GM12878 (cell line): ENCODE results near the gene MCM5. TPM values are rescaled to one million over a fixed set of nuclear protein-coding genes. Genes with fewer than 3 reads are reported as not detected.
A peak's percentile ranks its signal among the peaks of the same experiment; 100 is the strongest.

ENCODE experiments used
- ATAC-seq: fragments of 200-7000 bp; cut with Tn5 transposase; 3 replicates; pipeline ENCODE4 v1.9.1; 2020; ENCODE audit warnings: mild to moderate bottlenecking, moderate library complexity
- BruUV-seq: library from RNA; stranded (reverse); fragments of 400-500 nt; replicated peaks from 2 replicates; lab custom pipeline; 2021; lab: Mats Ljungman, UMichigan
- CTCF ChIA-PET: fragments of 300-600 bp; sonication (Branson Sonifier 250); formaldehyde crosslinking; extraction: SDS; loops from one replicate; lab custom pipeline; 2021; ENCODE audit warnings: inconsistent platforms; lab: Yijun Ruan, JAX
- POLR2A ChIA-PET: fragments of 350-600 bp; formaldehyde crosslinking; extraction: SDS; loops from one replicate; lab custom pipeline; 2021; ENCODE audit warnings: inconsistent platforms; lab: Charles Lee
- RAD21 ChIA-PET: fragments of 300-600 bp; sonication (Branson Sonifier 250); formaldehyde crosslinking; loops from one replicate; lab custom pipeline; 2023; ENCODE audit warnings: antibody characterized with exemption; ENCODE audit not compliant: unreplicated experiment; lab: Charles Lee
- SMC1A ChIA-PET: fragments of 300-600 bp; sonication (Branson Sonifier 250); formaldehyde crosslinking; loops from one replicate; lab custom pipeline; 2023; ENCODE audit not compliant: unreplicated experiment, uncharacterized antibody; lab: Charles Lee
- DNase-seq: peaks from one replicate; pipeline ENCODE4 v3.0.0-alpha.2; 2011; ENCODE audit warnings: low read depth, low spot score
- FAIRE-seq: peaks from 3 replicates; lab custom pipeline; 2011; peaks lifted over from hg19 to GRCh38; lab: Jason Lieb, UNC
- H2AFZ ChIP-seq: 2 replicates; pipeline ENCODE4 v1.6.0; 2011; ENCODE audit warnings: low read depth, low read length, control low read depth; ENCODE audit not compliant: control insufficient read depth
- H3K27ac ChIP-seq: 2 replicates; pipeline ENCODE4 v1.5.1; 2011; ENCODE audit warnings: control low read depth; ENCODE audit not compliant: control insufficient read depth, insufficient read depth
- H3K27me3 ChIP-seq, 2 experiments: replicated peaks in 1 of 2; 2 replicates each; pipeline versions ENCODE4 v1.6.0 to v1.6.1; 2011; ENCODE audit warnings: low read length in 1 of 2; ENCODE audit not compliant: control insufficient read depth in 2 of 2, insufficient read depth in 2 of 2
- H3K36me3 ChIP-seq, 2 experiments: 2 replicates each; pipeline ENCODE4 v1.5.1; 2011; ENCODE audit warnings: low read length in 1 of 2; ENCODE audit not compliant: control insufficient read depth in 2 of 2, insufficient read depth in 2 of 2
- H3K4me1 ChIP-seq: 2 replicates; pipeline ENCODE4 v1.6.1; 2011; ENCODE audit warnings: mild to moderate bottlenecking, low read length, moderate library complexity, mixed read lengths; ENCODE audit not compliant: control insufficient read depth, insufficient read depth
- H3K4me2 ChIP-seq: 2 replicates; pipeline ENCODE4 v1.6.0; 2011; ENCODE audit warnings: control low read depth; ENCODE audit not compliant: control insufficient read depth, insufficient read depth
- H3K4me3 ChIP-seq: fragments of 200-600 bp; sonication (generic); 2 replicates; pipeline ENCODE4 v1.5.1; 2016
- H3K79me2 ChIP-seq: 2 replicates; pipeline ENCODE4 v1.6.0; 2011; ENCODE audit warnings: low read length; ENCODE audit not compliant: control insufficient read depth, insufficient read depth
- H3K9ac ChIP-seq: 2 replicates; pipeline ENCODE4 v1.8.0; 2011; ENCODE audit warnings: low read length, control low read depth, mixed read lengths; ENCODE audit not compliant: control insufficient read depth, insufficient read depth
- H3K9me3 ChIP-seq: replicated peaks from 3 replicates; pipeline ENCODE4 v1.5.1; 2011; ENCODE audit warnings: mild to moderate bottlenecking, low read length; ENCODE audit not compliant: control insufficient read depth, insufficient read depth
- H4K20me1 ChIP-seq: 2 replicates; pipeline ENCODE4 v1.6.0; 2011; ENCODE audit not compliant: control insufficient read depth, insufficient read depth
- HDGF ChIP-seq: fragments of 450-650 bp; IDR thresholded peaks from 2 replicates; pipeline ENCODE4 v1.6.1; 2016; ENCODE audit warnings: antibody characterized with exemption
- RAD21 ChIP-seq: IDR thresholded peaks from 2 replicates; pipeline ENCODE4 v1.6.1; 2011; ENCODE audit warnings: mild to moderate bottlenecking, low read depth, low read length, moderate library complexity; ENCODE audit not compliant: insufficient read depth
- RUNX3 ChIP-seq: IDR thresholded peaks from 2 replicates; pipeline ENCODE4 v1.6.1; 2012; ENCODE audit warnings: low read length, inconsistent platforms
- SREBF1 ChIP-seq: IDR thresholded peaks from 2 replicates; pipeline ENCODE4 v1.6.1; 2012; ENCODE audit warnings: mild to moderate bottlenecking, low read length
- TCF7 ChIP-seq: IDR thresholded peaks from 2 replicates; pipeline ENCODE4 v1.6.1; 2014; ENCODE audit warnings: antibody characterized with exemption, borderline replicate concordance
- WGBS: methylation state at CpG from one replicate; pipeline ENCODE4 v1.1.6; 2016; ENCODE audit warnings: low lambda C conversion rate; ENCODE audit not compliant: insufficient replicate concordance, insufficient coverage; ENCODE audit errors: missing lambda C conversion rate; 5-methylcytosine and 5-hydroxymethylcytosine counted together
- in situ Hi-C: fragments of 300-500 bp; cut with MboI; formaldehyde crosslinking; loops from 9 replicates; pipeline ENCODE4 v1.14.3; 2018; ENCODE audit warnings: mixed read lengths
- intact Hi-C: fragments of 100-400 bp; cut with micrococcal nuclease; formaldehyde crosslinking; loops from one replicate; pipeline ENCODE4 v1.14.2; 2022; ENCODE audit not compliant: unreplicated experiment
- polyA plus RNA-seq, 11 experiments: library from polyadenylated mRNA; depleted of rRNA in 4 of 11; unstranded in 6 of 11; stranded (reverse) in 5 of 11; fragments of >200 nt; fragmentation: Nextera tagmentation in 4 of 11; fragmentation: Illumina TruSeq in 1 of 11; extraction: Ambion mirVana in 4 of 11; extraction: Trizol in 1 of 11; gene quantifications; 1 replicate in 1 of 11; 2 replicates in 10 of 11; pipeline versions ENCODE4 v1.2.1 to v1.2.3, GENCODE V29; 2011 to 2016; ENCODE audit warnings: inconsistent platforms in 2 of 11, missing spikeins in 2 of 11, low read depth in 1 of 11
- total RNA-seq, 4 experiments: library from RNA; depleted of rRNA in 3 of 4; stranded (reverse); fragments of >200 nt in 3 of 4; fragmentation: Illumina TruSeq in 1 of 4; extraction: Trizol in 1 of 4; gene quantifications; 2 replicates each; pipeline versions ENCODE4 v1.2.1 to v1.2.3, GENCODE V29; 2013 to 2021
- TF ChIP-seq, protein P1 (sequence below): fragments of 450-650 bp; IDR thresholded peaks from 2 replicates; pipeline ENCODE4 v1.6.1; 2018; ENCODE audit warnings: borderline replicate concordance, mild to moderate bottlenecking; ENCODE audit not compliant: partially characterized antibody
- TF ChIP-seq, protein P2 (sequence below): IDR thresholded peaks from 2 replicates; pipeline ENCODE4 v1.6.1; 2011; ENCODE audit warnings: low read depth, mild to moderate bottlenecking, low read length, moderate library complexity, borderline replicate concordance; ENCODE audit errors: extremely low read depth

The MCM5 gene
- total and polyA plus RNA-seq, 10 of the 15 experiments (the other 5 are each of a cell fraction or from before 2014, with no cell fraction given), result 14.1 to 360 (median 164) TPM

DNA sequence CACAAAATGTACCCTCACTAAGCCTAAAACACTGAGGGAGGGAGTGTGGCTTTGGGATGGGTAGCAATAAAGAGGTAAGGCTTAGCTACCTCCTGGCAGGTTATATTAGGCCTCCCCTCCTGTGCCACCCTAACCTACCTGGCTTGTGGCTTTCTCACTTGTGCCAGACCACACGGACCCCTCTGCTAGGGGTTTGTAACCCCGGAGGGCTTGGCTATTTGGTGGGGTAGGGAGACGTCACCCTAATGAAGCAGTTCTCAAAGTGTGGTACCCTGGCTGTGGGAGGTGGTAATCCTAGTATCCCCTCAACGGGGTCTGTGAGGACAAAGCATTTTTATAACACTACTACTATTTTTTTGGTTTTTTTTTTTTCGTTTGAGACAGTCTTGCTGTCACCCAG, 9.0 kb upstream of the MCM5 start (continued):
- no peak for TF ChIP-seq SREBF1
- no peak for TF ChIP-seq TCF7
- TF ChIP-seq, protein P1, sequence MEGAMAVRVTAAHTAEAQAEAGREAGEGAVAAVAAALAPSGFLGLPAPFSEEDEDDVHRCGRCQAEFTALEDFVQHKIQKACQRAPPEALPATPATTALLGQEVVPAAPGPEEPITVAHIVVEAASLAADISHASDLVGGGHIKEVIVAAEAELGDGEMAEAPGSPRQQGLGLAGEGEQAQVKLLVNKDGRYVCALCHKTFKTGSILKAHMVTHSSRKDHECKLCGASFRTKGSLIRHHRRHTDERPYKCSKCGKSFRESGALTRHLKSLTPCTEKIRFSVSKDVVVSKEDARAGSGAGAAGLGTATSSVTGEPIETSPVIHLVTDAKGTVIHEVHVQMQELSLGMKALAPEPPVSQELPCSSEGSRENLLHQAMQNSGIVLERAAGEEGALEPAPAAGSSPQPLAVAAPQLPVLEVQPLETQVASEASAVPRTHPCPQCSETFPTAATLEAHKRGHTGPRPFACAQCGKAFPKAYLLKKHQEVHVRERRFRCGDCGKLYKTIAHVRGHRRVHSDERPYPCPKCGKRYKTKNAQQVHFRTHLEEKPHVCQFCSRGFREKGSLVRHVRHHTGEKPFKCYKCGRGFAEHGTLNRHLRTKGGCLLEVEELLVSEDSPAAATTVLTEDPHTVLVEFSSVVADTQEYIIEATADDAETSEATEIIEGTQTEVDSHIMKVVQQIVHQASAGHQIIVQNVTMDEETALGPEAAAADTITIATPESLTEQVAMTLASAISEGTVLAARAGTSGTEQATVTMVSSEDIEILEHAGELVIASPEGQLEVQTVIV, result no peak
- TF ChIP-seq, protein P2, sequence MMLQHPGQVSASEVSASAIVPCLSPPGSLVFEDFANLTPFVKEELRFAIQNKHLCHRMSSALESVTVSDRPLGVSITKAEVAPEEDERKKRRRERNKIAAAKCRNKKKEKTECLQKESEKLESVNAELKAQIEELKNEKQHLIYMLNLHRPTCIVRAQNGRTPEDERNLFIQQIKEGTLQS, result no peak

DNA sequence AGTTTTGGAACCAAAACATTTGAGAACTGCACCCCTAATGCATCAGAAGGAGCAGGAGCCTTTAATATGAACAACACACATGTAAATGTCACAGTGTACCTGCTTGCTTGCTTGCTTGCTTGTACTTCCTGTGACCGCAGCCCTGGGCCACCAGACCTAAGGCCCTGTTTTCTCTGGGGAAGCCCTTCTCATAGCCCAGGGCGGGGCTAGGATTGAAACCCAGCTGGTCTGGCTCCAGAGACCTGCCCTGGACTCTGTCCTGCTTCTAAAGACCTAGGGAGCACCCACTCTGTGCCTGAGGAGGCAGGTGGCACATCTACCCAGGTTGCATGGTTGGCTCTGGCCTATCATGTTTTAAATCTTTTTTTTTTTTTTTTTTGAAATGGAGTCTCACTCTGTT, 7.6 kb upstream of the MCM5 start:
- SMC1A ChIA-PET, result interaction anchor here (0.8 to 3.5 kb wide), 4 partner anchors 11 to 37 kb away, joined by 3 to 27 read pairs (median 4); no protein-coding TSS in a partner anchor
- in situ Hi-C loops (loop anchor here (25.0 kb wide), 1 partner anchor 1820 kb away; the partner anchor contains the start of gene SSTR3), intact Hi-C loops (no loop called here)
- no peak overlapping the region for H3K27ac ChIP-seq
- ATAC-seq (peak; percentile 74), DNase-seq (no peak), FAIRE-seq (peak; percentile 13)
- TSS peak; percentile 55 for BruUV-seq
- no peaks in the 10 kb centered on the region for H3K79me2 ChIP-seq
- no peaks in the 10 kb centered on the region for H3K27me3 ChIP-seq
- no peak overlapping the region for H3K4me3 ChIP-seq
- no peak overlapping the region for H3K4me2 ChIP-seq
- RAD21 ChIA-PET, result interaction anchor here (1.1 to 1.7 kb wide), 4 partner anchors 11 to 41 kb away, joined by 3 to 7 read pairs (median 4); partner anchors contain the start of gene HMOX1
- TF ChIP-seq HDGF, result no peak
- TF ChIP-seq RAD21, result no peak
- TF ChIP-seq RUNX3, result peak; percentile 64
- peaks cover 16% of the 10 kb centered on the region for H3K4me1 ChIP-seq
- H4K20me1 ChIP-seq, result no peaks in the 10 kb centered on the region
- POLR2A ChIA-PET, result interaction anchor here (0.6 to 1.5 kb wide), 4 partner anchors 10 to 25 kb away, joined by 4 to 14 read pairs (median 4); no protein-coding TSS in a partner anchor
- WGBS, result 4% methylated on average over 2 of the region's 2 CpGs
- no peak overlapping the region for H2AFZ ChIP-seq
- H3K9ac ChIP-seq, result no peak overlapping the region
- H3K9me3 ChIP-seq, result no peaks in the 10 kb centered on the region
- CTCF ChIA-PET, result interaction anchor here (0.6 to 1.3 kb wide), 4 partner anchors 12 to 19 kb away, joined by 3 to 6 read pairs (median 4); no protein-coding TSS in a partner anchor
- peaks cover 8 to 12% of the 10 kb centered on the region in 2 experiments; a peak in 3 of 4 replicates for H3K36me3 ChIP-seq
